Erythroblast (primary cell): ENCODE data around the gene NR4A3.

Experiments used
- GATA1 ChIP-seq: IDR thresholded peaks from 2 replicates; pipeline ENCODE4 v1.6.1; 2011; ENCODE audit warnings: low read depth, mild to moderate bottlenecking, control low read depth, low read length, moderate library complexity
- POLR2A ChIP-seq: IDR thresholded peaks from 2 replicates; pipeline ENCODE4 v1.6.1; 2011; ENCODE audit warnings: mild to moderate bottlenecking, low read length

DNA sequence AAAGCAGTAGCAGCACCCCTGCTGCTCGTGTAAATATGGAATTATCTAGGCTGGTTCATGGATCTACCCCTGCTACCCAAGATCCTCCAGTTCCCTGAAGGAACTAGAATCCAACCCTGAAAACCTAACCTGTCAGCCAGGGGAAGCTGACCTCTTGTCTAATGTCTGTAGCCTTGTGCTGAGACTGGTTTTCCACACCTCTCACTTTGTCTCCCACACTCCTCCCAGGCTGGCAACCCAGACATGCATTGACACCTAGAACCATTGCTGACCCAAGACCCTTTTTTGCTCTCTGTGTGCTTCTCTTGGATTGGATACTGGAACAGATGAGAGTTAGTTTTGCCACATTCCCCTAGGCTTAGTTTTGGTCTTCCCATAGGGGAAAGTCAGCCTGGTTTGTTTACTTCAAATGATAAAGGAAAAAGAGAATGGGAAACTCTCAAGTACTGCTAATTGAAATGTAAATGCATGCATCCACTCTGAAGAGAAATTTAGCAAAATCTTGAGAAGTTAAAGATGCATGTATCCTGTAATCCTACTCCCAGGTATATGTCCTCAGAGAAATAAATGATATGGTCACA lies 36.6 kb upstream of the NR4A3 start:
- no peak for TF ChIP-seq POLR2A
- no peak for TF ChIP-seq GATA1
